Hematopoietic multipotent progenitor cell treated with erythropoietin and hydrocortisone succinate and interleukin-3 and kit ligand, for 8 days (in vitro differentiated cells): ENCODE results near the gene ATP5PD.
"Not testable (repeated sequence)": the region's sequence is repeated elsewhere in the genome, so short reads cannot be mapped to it uniquely, and the experiment has no call there.

Source experiments
- DNase-seq: peaks from one replicate; pipeline ENCODE4 v3.0.0-alpha.2; 2015

The ATP5PD gene

GRCh38 chr17:75077072-75077495 lies 30.3 kb upstream of the ATP5PD start:
- DNase-seq: no peak

GRCh38 chr17:75075597-75076336 lies 29.0 kb upstream of the ATP5PD start:
- DNase-seq: no peak

GRCh38 chr17:75074532-75074931 lies 27.8 kb upstream of the ATP5PD start:
- DNase-seq: no peak

- no peak for DNase-seq
Measured at GRCh38 chr17:75073618-75074047, 26.9 kb upstream of the ATP5PD start.

GRCh38 chr17:75072909-75073308 lies 26.1 kb upstream of the ATP5PD start:
- DNase-seq: not testable (repeated sequence)

GRCh38 chr17:75071478-75072271 lies 24.9 kb upstream of the ATP5PD start:
- peak; percentile 54 for DNase-seq

- peak; percentile 44 for DNase-seq
Measured at GRCh38 chr17:75069783-75070182, 23.0 kb upstream of the ATP5PD start.

GRCh38 chr17:75068750-75069149 lies 22.0 kb upstream of the ATP5PD start:
- DNase-seq: no peak

- peak; percentile 53 for DNase-seq
Measured at GRCh38 chr17:75067856-75068255, 21.1 kb upstream of the ATP5PD start.

GRCh38 chr17:75065562-75066151 lies 18.9 kb upstream of the ATP5PD start:
- DNase-seq: no peak

- no peak for DNase-seq
Measured at GRCh38 chr17:75064867-75065561, 18.2 kb upstream of the ATP5PD start.

- no peak for DNase-seq
Measured at GRCh38 chr17:75064460-75064859, 17.7 kb upstream of the ATP5PD start.

- DNase-seq: no peak
Measured at GRCh38 chr17:75064040-75064439, 17.3 kb upstream of the ATP5PD start.

- no peak for DNase-seq
Measured at GRCh38 chr17:75063626-75064025, 16.9 kb upstream of the ATP5PD start.

- no peak for DNase-seq
Measured at GRCh38 chr17:75063201-75063600, 16.4 kb upstream of the ATP5PD start.

- no peak for DNase-seq
Measured at GRCh38 chr17:75061618-75062017, 14.8 kb upstream of the ATP5PD start.

- DNase-seq: no peak
Measured at GRCh38 chr17:75061055-75061438, 14.3 kb upstream of the ATP5PD start.

GRCh38 chr17:75060434-75061054 lies 13.8 kb upstream of the ATP5PD start:
- DNase-seq: no peak

GRCh38 chr17:75059369-75060345 lies 12.9 kb upstream of the ATP5PD start:
- peak; percentile 64 for DNase-seq

- DNase-seq: no peak
Measured at GRCh38 chr17:75051941-75052340, 5.2 kb upstream of the ATP5PD start.

GRCh38 chr17:75049706-75050105 lies 2.9 kb upstream of the ATP5PD start:
- no peak for DNase-seq
